Measurements from ENCODE around the gene CNNM2. TPM values are rescaled to one million over a fixed set of nuclear protein-coding genes. Genes with fewer than 3 reads are reported as not detected.

The CNNM2 gene
- total RNA-seq, 1 experiment from 2014 or later = 23.1 TPM

- POLR2A ChIA-PET = interaction anchor here (0.6 kb wide), 1 partner anchor 179 kb away, joined by 3 read pairs; no protein-coding TSS in a partner anchor
- Histone ChIP-seq H3K36me3 (ENCODE audit: control insufficient read depth in 1 of 2, insufficient read depth in 2 of 2, low read length in 2 of 2) (no peaks in the 10 kb centered on the region), H3K79me2 (ENCODE audit: insufficient read depth, low read length) (no peaks in the 10 kb centered on the region), H3K9me2 (ENCODE audit: insufficient read depth) (no peaks in the 10 kb centered on the region), H4K20me1 (ENCODE audit: insufficient read depth) (no peaks in the 10 kb centered on the region), H3K27ac (ENCODE audit: low read depth, low read length) (no peak overlapping the region), H3K9me3 (ENCODE audit: control insufficient read depth in 1 of 2, insufficient read depth in 1 of 2, low read depth in 1 of 2, low read length in 2 of 2) (no peaks in the 10 kb centered on the region), H2AFZ (ENCODE audit: low read depth, low read length, poor library complexity, severe bottlenecking) (no peak overlapping the region), H3K27me3 (ENCODE audit: insufficient read depth, low read length) (no peaks in the 10 kb centered on the region), H3K4me2 (ENCODE audit: low read length) (no peak overlapping the region), H3K4me1 (ENCODE audit: control insufficient read depth in 1 of 2, insufficient read depth in 2 of 2, low read length in 2 of 2) (no peaks in the 10 kb centered on the region), H3K4me3 (replicated peaks in 1 of 2; ENCODE audit: low read depth in 1 of 2, low read length in 2 of 2) (no peak overlapping the region), H3K9ac (ENCODE audit: low read length) (no peak overlapping the region)
- TF ChIP-seq REST (IDR thresholded peaks at IDR 0.05; ENCODE audit: low read depth) = no peak
- no peak for TF ChIP-seq SIN3A (IDR thresholded peaks at IDR 0.05; ENCODE audit: low read depth)
- TF ChIP-seq JUND (IDR thresholded peaks at IDR 0.05) = no peak
- TF ChIP-seq SRF (IDR thresholded peaks at IDR 0.05; ENCODE audit: low read depth) = no peak
- TF ChIP-seq EGR1 (IDR thresholded peaks at IDR 0.05; ENCODE audit: low read depth) = no peak
- TF ChIP-seq CTCF (IDR thresholded peaks at IDR 0.05 in 2 of 3, conservative IDR thresholded peaks at IDR 0.05 in 1 of 3; ENCODE audit: borderline replicate concordance in 1 of 3, insufficient read depth in 1 of 3, low read depth in 2 of 3, low read length in 2 of 3) = no peak
- TF ChIP-seq, protein P1, sequence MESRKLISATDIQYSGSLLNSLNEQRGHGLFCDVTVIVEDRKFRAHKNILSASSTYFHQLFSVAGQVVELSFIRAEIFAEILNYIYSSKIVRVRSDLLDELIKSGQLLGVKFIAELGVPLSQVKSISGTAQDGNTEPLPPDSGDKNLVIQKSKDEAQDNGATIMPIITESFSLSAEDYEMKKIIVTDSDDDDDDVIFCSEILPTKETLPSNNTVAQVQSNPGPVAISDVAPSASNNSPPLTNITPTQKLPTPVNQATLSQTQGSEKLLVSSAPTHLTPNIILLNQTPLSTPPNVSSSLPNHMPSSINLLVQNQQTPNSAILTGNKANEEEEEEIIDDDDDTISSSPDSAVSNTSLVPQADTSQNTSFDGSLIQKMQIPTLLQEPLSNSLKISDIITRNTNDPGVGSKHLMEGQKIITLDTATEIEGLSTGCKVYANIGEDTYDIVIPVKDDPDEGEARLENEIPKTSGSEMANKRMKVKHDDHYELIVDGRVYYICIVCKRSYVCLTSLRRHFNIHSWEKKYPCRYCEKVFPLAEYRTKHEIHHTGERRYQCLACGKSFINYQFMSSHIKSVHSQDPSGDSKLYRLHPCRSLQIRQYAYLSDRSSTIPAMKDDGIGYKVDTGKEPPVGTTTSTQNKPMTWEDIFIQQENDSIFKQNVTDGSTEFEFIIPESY (IDR thresholded peaks at IDR 0.05; ENCODE audit: extremely low read depth, insufficient replicate concordance, low read length) = no peak
- TF ChIP-seq, protein P2, sequence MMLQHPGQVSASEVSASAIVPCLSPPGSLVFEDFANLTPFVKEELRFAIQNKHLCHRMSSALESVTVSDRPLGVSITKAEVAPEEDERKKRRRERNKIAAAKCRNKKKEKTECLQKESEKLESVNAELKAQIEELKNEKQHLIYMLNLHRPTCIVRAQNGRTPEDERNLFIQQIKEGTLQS (IDR thresholded peaks at IDR 0.05) = no peak
- no peak for TF ChIP-seq YY1 (IDR thresholded peaks at IDR 0.05; ENCODE audit: extremely low read depth, insufficient replicate concordance, low read depth, low read length)
- no peak for TF ChIP-seq ZNF274 (IDR thresholded peaks at IDR 0.05; ENCODE audit: low read depth, low read length)
- no peak for TF ChIP-seq MAX (IDR thresholded peaks at IDR 0.05)
- TF ChIP-seq ELF1 (IDR thresholded peaks at IDR 0.05; ENCODE audit: borderline replicate concordance, low read depth) = no peak
- no peak for TF ChIP-seq POLR2AphosphoS5 (IDR thresholded peaks at IDR 0.05; ENCODE audit: low read depth, low read length)
- RAD21 ChIA-PET (ENCODE audit: low non-redundant PET in 1 of 2, low total read pairs in 2 of 2, uncharacterized antibody in 2 of 2, unreplicated experiment in 2 of 2) = no interaction called here
- intact Hi-C loops (cut with micrococcal nuclease) = no loop called here
- BruUV-seq (replicated peaks) = no TSS peak
- no peak for DNase-seq (ENCODE audit: low read depth, low spot score)
- CTCF ChIA-PET = interaction anchor here (1.7 kb wide), 1 partner anchor 14 kb away, joined by 5 read pairs; no protein-coding TSS in a partner anchor
- no peak for ATAC-seq
Measured at GRCh38 chr10:102888048-102888447, 30.0 kb upstream of the CNNM2 start.
